D721Med (cell line): ENCODE measurements around the gene TSHZ1.

Source experiments
- DNase-seq: peaks from one replicate; pipeline ENCODE4 v3.0.0; 2011; ENCODE audit warnings: low spot score; ENCODE audit not compliant: insufficient read length
- FAIRE-seq: peaks from 2 replicates; lab custom pipeline; 2011; peaks lifted over from hg19 to GRCh38; lab: Jason Lieb, UNC
- CTCF ChIP-seq: IDR thresholded peaks from 2 replicates; pipeline ENCODE4 v1.5.1; 2012; ENCODE audit warnings: mild to moderate bottlenecking, control low read depth; ENCODE audit not compliant: insufficient read depth; ENCODE audit errors: missing control alignments

TSHZ1 gene

GRCh38 chr18:75316826-75317225 is 106.2 kb downstream of the TSHZ1 start:
- no peak for TF ChIP-seq CTCF
- FAIRE-seq (no peak), DNase-seq (no peak)

GRCh38 chr18:75317300-75317699 is 106.7 kb downstream of the TSHZ1 start:
- no peak for TF ChIP-seq CTCF
- FAIRE-seq (no peak), DNase-seq (no peak)

DNA sequence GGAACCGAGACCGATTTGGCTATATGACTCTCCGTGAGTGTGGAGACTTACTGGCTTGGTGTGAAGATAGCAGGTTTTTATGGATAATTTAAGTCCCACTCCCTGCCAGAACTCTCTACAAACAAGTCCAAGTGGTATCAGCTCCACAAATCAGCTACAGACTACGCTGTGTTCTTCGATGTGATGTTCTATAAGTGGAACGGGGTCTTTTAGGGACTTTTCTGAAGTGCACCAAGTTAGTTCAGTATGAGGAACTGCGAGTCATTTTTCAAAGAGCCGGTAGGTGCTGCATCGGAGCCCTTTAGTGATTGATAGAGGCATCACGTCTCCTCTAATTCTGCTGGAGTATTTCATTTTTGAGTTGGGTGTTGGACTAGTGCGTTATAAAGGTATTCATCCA is 107.1 kb downstream of the TSHZ1 start:
- no peak for DNase-seq
- FAIRE-seq: no peak
- TF ChIP-seq CTCF: no peak

DNA sequence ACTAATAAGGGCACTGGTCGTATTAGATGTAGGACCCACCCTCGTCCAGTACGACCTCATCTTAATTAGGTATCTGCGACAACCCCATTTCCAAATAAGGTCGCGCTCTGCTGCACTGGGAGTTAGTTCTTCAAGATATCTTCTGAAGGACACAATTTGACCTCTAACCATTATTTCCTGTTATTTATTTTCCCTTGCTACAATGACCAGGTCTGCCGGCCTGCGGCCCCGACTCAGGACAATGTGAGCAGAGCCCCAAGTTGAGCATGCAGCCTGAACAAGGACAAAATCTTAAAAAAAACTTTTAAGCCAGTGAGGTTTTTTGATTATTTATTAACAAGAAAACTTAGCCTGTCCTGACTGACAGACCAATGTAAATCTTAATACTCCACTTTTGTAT is 109.3 kb downstream of the TSHZ1 start:
- no peak for TF ChIP-seq CTCF
- FAIRE-seq (peak; percentile 32), DNase-seq (no peak)

DNA sequence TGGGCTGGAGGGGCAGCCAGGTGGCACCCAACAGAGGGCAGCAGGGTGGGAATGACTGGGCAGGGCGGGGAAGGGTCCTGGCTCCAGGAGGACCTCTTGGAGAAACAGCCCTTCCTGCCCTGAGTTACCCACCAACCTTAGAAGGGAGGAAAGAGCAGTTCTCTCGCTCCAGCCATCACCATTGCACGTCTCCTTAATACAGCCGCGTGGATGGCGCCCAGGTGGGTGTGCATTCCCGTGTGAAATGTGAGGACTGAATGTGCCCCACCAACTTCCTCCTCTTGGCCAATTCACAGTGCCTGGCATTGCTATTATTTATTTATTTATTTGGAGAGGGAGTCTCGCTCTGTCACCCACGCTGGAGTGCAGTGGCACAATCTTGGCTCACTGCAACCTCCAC is 109.9 kb downstream of the TSHZ1 start:
- FAIRE-seq (no peak), DNase-seq (no peak)
- no peak for TF ChIP-seq CTCF

- FAIRE-seq: no peak
- TF ChIP-seq CTCF: no peak
- no peak for DNase-seq
Observed at GRCh38 chr18:75321431-75321830, 110.8 kb downstream of the TSHZ1 start.

GRCh38 chr18:75322206-75322605 is 111.6 kb downstream of the TSHZ1 start:
- TF ChIP-seq CTCF: no peak
- no peak for FAIRE-seq

More at GRCh38 chr18:75322206-75322605, 111.6 kb downstream of the TSHZ1 start:
- DNase-seq: no peak
